SK-N-SH (cell line): ENCODE results near the gene ACOT7.

Experiments used
- EP300 ChIP-seq, 2 experiments: IDR thresholded peaks; 2 replicates each; pipeline versions ENCODE4 v1.4.0 to v1.6.1; 2012; ENCODE audit warnings: borderline replicate concordance in 1 of 2, low read depth in 1 of 2, low read length in 1 of 2
- FOXJ3 ChIP-seq: sonication (generic); formaldehyde crosslinking; IDR thresholded peaks from 2 replicates; pipeline ENCODE4 v1.5.1; 2020; ENCODE audit warnings: mild to moderate bottlenecking, missing genetic modification reagents
- GABPA ChIP-seq: IDR thresholded peaks from 2 replicates; pipeline ENCODE4 v1.4.0; 2012; ENCODE audit warnings: low read depth, mild to moderate bottlenecking
- GATA2 ChIP-seq: sonication (generic); formaldehyde crosslinking; IDR thresholded peaks from 2 replicates; pipeline ENCODE4 v1.5.0; 2020; ENCODE audit warnings: mild to moderate bottlenecking, missing genetic modification reagents
- RAD21 ChIP-seq: IDR thresholded peaks from 2 replicates; pipeline ENCODE4 v1.6.1; 2012; ENCODE audit warnings: mild to moderate bottlenecking, low read length
- SMC3 ChIP-seq: IDR thresholded peaks from 2 replicates; pipeline ENCODE4 v1.6.1; 2012; ENCODE audit warnings: low read depth, low read length, improper control_type of control experiment
- TAF1 ChIP-seq: IDR thresholded peaks from 2 replicates; pipeline ENCODE4 v1.6.1; 2012; ENCODE audit warnings: low read depth, mild to moderate bottlenecking, low read length, moderate library complexity, borderline replicate concordance
- TEAD4 ChIP-seq: IDR thresholded peaks from 2 replicates; pipeline ENCODE4 v1.4.0; 2012; ENCODE audit warnings: mild to moderate bottlenecking, borderline replicate concordance; ENCODE audit not compliant: insufficient read depth
- TF ChIP-seq, protein P1 (sequence below): fragments of 200-600 bp; sonication (generic); IDR thresholded peaks from 2 replicates; pipeline ENCODE4 v1.6.1; 2017; ENCODE audit warnings: antibody characterized with exemption, mild to moderate bottlenecking, moderate library complexity
- TF ChIP-seq, protein P2 (sequence below): IDR thresholded peaks from 2 replicates; pipeline ENCODE4; 2012
- TF ChIP-seq, protein P3 (sequence below): fragments of 150-350 bp; IDR thresholded peaks from 2 replicates; pipeline ENCODE4 v1.6.1; 2017; ENCODE audit warnings: antibody characterized with exemption, low read length, low read depth, borderline replicate concordance
- TF ChIP-seq, protein P4 (sequence below): IDR thresholded peaks from 2 replicates; pipeline ENCODE4 v1.6.1; 2012; ENCODE audit warnings: mild to moderate bottlenecking, low read depth, low read length, moderate library complexity

DNA sequence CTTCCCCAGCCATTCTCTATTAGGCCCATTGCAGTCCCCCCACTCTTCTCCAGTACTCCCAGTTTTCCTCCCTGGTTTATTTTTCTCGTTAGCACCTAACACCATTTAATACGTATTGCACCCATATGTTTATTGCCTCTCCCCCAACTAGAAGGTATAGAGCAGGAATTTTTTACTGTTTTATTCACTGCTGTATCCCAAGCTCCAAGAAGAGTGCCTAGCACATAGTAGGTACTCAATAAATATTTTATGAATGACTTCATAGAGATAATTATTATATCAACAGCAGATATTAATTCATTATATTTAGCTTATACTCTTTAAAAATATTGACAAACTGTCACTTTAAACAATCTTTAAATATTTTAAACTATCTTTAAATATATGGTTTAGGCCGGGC is 5.7 kb upstream of the ACOT7 start:
- TF ChIP-seq, protein P1, sequence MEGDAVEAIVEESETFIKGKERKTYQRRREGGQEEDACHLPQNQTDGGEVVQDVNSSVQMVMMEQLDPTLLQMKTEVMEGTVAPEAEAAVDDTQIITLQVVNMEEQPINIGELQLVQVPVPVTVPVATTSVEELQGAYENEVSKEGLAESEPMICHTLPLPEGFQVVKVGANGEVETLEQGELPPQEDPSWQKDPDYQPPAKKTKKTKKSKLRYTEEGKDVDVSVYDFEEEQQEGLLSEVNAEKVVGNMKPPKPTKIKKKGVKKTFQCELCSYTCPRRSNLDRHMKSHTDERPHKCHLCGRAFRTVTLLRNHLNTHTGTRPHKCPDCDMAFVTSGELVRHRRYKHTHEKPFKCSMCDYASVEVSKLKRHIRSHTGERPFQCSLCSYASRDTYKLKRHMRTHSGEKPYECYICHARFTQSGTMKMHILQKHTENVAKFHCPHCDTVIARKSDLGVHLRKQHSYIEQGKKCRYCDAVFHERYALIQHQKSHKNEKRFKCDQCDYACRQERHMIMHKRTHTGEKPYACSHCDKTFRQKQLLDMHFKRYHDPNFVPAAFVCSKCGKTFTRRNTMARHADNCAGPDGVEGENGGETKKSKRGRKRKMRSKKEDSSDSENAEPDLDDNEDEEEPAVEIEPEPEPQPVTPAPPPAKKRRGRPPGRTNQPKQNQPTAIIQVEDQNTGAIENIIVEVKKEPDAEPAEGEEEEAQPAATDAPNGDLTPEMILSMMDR, result no peak
- TF ChIP-seq, protein P2, sequence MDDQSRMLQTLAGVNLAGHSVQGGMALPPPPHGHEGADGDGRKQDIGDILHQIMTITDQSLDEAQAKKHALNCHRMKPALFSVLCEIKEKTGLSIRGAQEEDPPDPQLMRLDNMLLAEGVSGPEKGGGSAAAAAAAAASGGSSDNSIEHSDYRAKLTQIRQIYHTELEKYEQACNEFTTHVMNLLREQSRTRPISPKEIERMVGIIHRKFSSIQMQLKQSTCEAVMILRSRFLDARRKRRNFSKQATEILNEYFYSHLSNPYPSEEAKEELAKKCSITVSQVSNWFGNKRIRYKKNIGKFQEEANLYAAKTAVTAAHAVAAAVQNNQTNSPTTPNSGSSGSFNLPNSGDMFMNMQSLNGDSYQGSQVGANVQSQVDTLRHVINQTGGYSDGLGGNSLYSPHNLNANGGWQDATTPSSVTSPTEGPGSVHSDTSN, result no peak
- TF ChIP-seq, protein P3, sequence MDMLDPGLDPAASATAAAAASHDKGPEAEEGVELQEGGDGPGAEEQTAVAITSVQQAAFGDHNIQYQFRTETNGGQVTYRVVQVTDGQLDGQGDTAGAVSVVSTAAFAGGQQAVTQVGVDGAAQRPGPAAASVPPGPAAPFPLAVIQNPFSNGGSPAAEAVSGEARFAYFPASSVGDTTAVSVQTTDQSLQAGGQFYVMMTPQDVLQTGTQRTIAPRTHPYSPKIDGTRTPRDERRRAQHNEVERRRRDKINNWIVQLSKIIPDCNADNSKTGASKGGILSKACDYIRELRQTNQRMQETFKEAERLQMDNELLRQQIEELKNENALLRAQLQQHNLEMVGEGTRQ, result no peak
- TF ChIP-seq EP300 (IDR thresholded peaks at IDR 0.05; ENCODE audit: borderline replicate concordance in 1 of 2, low read depth in 1 of 2, low read length in 1 of 2), result no peak
- TF ChIP-seq, protein P4, sequence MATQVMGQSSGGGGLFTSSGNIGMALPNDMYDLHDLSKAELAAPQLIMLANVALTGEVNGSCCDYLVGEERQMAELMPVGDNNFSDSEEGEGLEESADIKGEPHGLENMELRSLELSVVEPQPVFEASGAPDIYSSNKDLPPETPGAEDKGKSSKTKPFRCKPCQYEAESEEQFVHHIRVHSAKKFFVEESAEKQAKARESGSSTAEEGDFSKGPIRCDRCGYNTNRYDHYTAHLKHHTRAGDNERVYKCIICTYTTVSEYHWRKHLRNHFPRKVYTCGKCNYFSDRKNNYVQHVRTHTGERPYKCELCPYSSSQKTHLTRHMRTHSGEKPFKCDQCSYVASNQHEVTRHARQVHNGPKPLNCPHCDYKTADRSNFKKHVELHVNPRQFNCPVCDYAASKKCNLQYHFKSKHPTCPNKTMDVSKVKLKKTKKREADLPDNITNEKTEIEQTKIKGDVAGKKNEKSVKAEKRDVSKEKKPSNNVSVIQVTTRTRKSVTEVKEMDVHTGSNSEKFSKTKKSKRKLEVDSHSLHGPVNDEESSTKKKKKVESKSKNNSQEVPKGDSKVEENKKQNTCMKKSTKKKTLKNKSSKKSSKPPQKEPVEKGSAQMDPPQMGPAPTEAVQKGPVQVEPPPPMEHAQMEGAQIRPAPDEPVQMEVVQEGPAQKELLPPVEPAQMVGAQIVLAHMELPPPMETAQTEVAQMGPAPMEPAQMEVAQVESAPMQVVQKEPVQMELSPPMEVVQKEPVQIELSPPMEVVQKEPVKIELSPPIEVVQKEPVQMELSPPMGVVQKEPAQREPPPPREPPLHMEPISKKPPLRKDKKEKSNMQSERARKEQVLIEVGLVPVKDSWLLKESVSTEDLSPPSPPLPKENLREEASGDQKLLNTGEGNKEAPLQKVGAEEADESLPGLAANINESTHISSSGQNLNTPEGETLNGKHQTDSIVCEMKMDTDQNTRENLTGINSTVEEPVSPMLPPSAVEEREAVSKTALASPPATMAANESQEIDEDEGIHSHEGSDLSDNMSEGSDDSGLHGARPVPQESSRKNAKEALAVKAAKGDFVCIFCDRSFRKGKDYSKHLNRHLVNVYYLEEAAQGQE, result no peak
- no peak for TF ChIP-seq GATA2 (CRISPR knock-in tag)
- TF ChIP-seq FOXJ3 (CRISPR knock-in tag), result no peak
- no peak for TF ChIP-seq RAD21
- no peak for TF ChIP-seq SMC3
- TF ChIP-seq TEAD4, result no peak
- TF ChIP-seq GABPA, result no peak
- TF ChIP-seq TAF1, result no peak
